SK-N-SH (cell line): Measurements from ENCODE around the gene KIAA0513. TPM values are rescaled to one million over a fixed set of nuclear protein-coding genes. Genes with fewer than 3 reads are reported as not detected.

Experiments
- CTCF ChIA-PET: fragments of 300-600, 350-600 bp; formaldehyde crosslinking; extraction: SDS; loops from one replicate; lab custom pipeline; 2021; lab: Yijun Ruan, JAX
- POLR2A ChIA-PET: fragments of 350-600 bp; sonication (Branson Sonifier 250); formaldehyde crosslinking; extraction: SDS; loops from one replicate; lab custom pipeline; 2020; ENCODE audit warnings: antibody characterized with exemption, inconsistent platforms; lab: Yijun Ruan, JAX
- DNase-seq: peaks from one replicate; pipeline ENCODE4 v3.0.0; 2012
- H2AFZ ChIP-seq: fragments of 200-600 bp; sonication (generic); 2 replicates; pipeline ENCODE4 v1.8.1; 2016; ENCODE audit warnings: antibody characterized with exemption, mild to moderate bottlenecking, low read depth
- H3F3A ChIP-seq: fragments of 200-600 bp; sonication (generic); replicated peaks from 2 replicates; pipeline ENCODE3; 2016; ENCODE audit warnings: antibody characterized with exemption, mild to moderate bottlenecking; ENCODE audit not compliant: insufficient read depth
- H3K27ac ChIP-seq, 2 experiments: fragments of 200-500 bp in 1 of 2; fragments of 200-600 bp in 1 of 2; sonication (Bioruptor generic) in 1 of 2; sonication (generic), shearing (Covaris generic) in 1 of 2; 2 replicates each; pipeline versions ENCODE4 v1.5.1 to v1.6.1; 2014 to 2016; ENCODE audit warnings: low read depth in 2 of 2, inconsistent platforms in 1 of 2, low read length in 1 of 2, mild to moderate bottlenecking in 1 of 2, mixed read lengths in 1 of 2
- H3K27me3 ChIP-seq: fragments of 200-600 bp; sonication (generic), shearing (Covaris generic); 2 replicates; pipeline ENCODE4 v1.6.1; 2016; ENCODE audit warnings: mixed run types; ENCODE audit not compliant: insufficient read depth
- H3K36me3 ChIP-seq, 2 experiments: fragments of 200-500 bp in 1 of 2; fragments of 200-600 bp in 1 of 2; sonication (Bioruptor generic) in 1 of 2; sonication (generic) in 1 of 2; replicated peaks in 1 of 2; 2 replicates each; pipeline versions ENCODE3 to v1.5.1; 2014 to 2016; ENCODE audit warnings: low read length in 1 of 2, mild to moderate bottlenecking in 1 of 2; ENCODE audit not compliant: insufficient read depth in 2 of 2, control insufficient read depth in 1 of 2
- H3K4me1 ChIP-seq, 2 experiments: fragments of 200-500 bp in 1 of 2; fragments of 200-600 bp in 1 of 2; sonication (Bioruptor generic) in 1 of 2; sonication (generic), shearing (Covaris generic) in 1 of 2; 2 replicates each; pipeline versions ENCODE4 v1.5.1 to v1.6.1; 2014 to 2016; ENCODE audit warnings: low read depth in 1 of 2, low read length in 1 of 2, mixed run types in 1 of 2; ENCODE audit not compliant: insufficient read depth in 2 of 2, control insufficient read depth in 1 of 2
- H3K4me2 ChIP-seq: fragments of 200-600 bp; sonication (generic), shearing (Covaris generic); 2 replicates; pipeline ENCODE4 v1.6.1; 2017; ENCODE audit warnings: mixed run types
- H3K4me3 ChIP-seq, 2 experiments: fragments of 200-500 bp in 1 of 2; fragments of 200-600 bp in 1 of 2; sonication (Bioruptor generic) in 1 of 2; sonication (generic), shearing (Covaris generic) in 1 of 2; 2 replicates each; pipeline versions ENCODE4 v1.5.1 to v1.8.1; 2014 to 2016; ENCODE audit warnings: low read depth in 2 of 2, inconsistent platforms in 1 of 2, low read length in 1 of 2, mild to moderate bottlenecking in 1 of 2, mixed read lengths in 1 of 2, moderate library complexity in 1 of 2
- H3K79me2 ChIP-seq: fragments of 200-600 bp; sonication (generic); 2 replicates; pipeline ENCODE4 v1.8.1; 2017; ENCODE audit warnings: mild to moderate bottlenecking; ENCODE audit not compliant: insufficient read depth
- H3K9ac ChIP-seq: fragments of 200-600 bp; sonication (generic); 2 replicates; pipeline ENCODE4 v1.6.1; 2017; ENCODE audit warnings: mixed run types
- H3K9me2 ChIP-seq: fragments of 200-600 bp; sonication (generic); 2 replicates; pipeline ENCODE4 v1.6.1; 2017; ENCODE audit warnings: mixed run types
- H3K9me3 ChIP-seq: fragments of 200-600 bp; sonication (generic); 2 replicates; pipeline ENCODE4 v1.6.1; 2017; ENCODE audit warnings: mixed run types, mild to moderate bottlenecking, moderate library complexity
- H4K20me1 ChIP-seq: fragments of 200-600 bp; sonication (generic); 2 replicates; pipeline ENCODE4 v1.6.1; 2017; ENCODE audit warnings: mild to moderate bottlenecking, mixed run types; ENCODE audit not compliant: insufficient read depth
- ELF1 ChIP-seq: IDR thresholded peaks from 2 replicates; pipeline ENCODE4 v1.4.0; 2012
- EP300 ChIP-seq, 2 experiments: IDR thresholded peaks; 2 replicates each; pipeline versions ENCODE4 v1.4.0 to v1.6.1; 2012; ENCODE audit warnings: borderline replicate concordance in 1 of 2, low read depth in 1 of 2, low read length in 1 of 2
- EZH2phosphoT487 ChIP-seq: fragments of 200-600 bp; sonication (generic); IDR thresholded peaks from 2 replicates; pipeline ENCODE4 v1.6.1; 2017; ENCODE audit warnings: low read depth, mixed run types, mild to moderate bottlenecking, antibody characterized with exemption, moderate library complexity, borderline replicate concordance
- GATA2 ChIP-seq: sonication (generic); formaldehyde crosslinking; IDR thresholded peaks from 2 replicates; pipeline ENCODE4 v1.5.0; 2020; ENCODE audit warnings: mild to moderate bottlenecking, missing genetic modification reagents
- JUND ChIP-seq: IDR thresholded peaks from 2 replicates; pipeline ENCODE4 v1.4.0; 2012
- MAX ChIP-seq: IDR thresholded peaks from 2 replicates; pipeline ENCODE4 v1.4.0; 2012; ENCODE audit warnings: low read depth
- MEF2A ChIP-seq: IDR thresholded peaks from 2 replicates; pipeline ENCODE4 v1.4.0; 2012; ENCODE audit warnings: low read depth, borderline replicate concordance
- NFIC ChIP-seq: IDR thresholded peaks from 2 replicates; pipeline ENCODE4 v1.4.0; 2012; ENCODE audit warnings: borderline replicate concordance
- NRF1 ChIP-seq: IDR thresholded peaks from 2 replicates; pipeline ENCODE4 v1.6.1; 2012; ENCODE audit warnings: low read depth, mild to moderate bottlenecking, low read length
- POLR2AphosphoS5 ChIP-seq: IDR thresholded peaks from 2 replicates; pipeline ENCODE4 v1.6.1; 2012; ENCODE audit warnings: low read depth, low read length
- RAD21 ChIP-seq: IDR thresholded peaks from 2 replicates; pipeline ENCODE4 v1.6.1; 2012; ENCODE audit warnings: mild to moderate bottlenecking, low read length
- RFX5 ChIP-seq: IDR thresholded peaks from 2 replicates; pipeline ENCODE4 v1.6.1; 2012; ENCODE audit warnings: mild to moderate bottlenecking, improper control_type of control experiment, low read length
- RXRA ChIP-seq: IDR thresholded peaks from 2 replicates; pipeline ENCODE4 v1.4.0; 2012; ENCODE audit warnings: low read depth, mild to moderate bottlenecking, borderline replicate concordance
- SIN3A ChIP-seq: IDR thresholded peaks from 2 replicates; pipeline ENCODE4 v1.6.1; 2012; ENCODE audit warnings: low read depth, mild to moderate bottlenecking, low read length, moderate library complexity, borderline replicate concordance
- SMC3 ChIP-seq: IDR thresholded peaks from 2 replicates; pipeline ENCODE4 v1.6.1; 2012; ENCODE audit warnings: low read depth, low read length, improper control_type of control experiment
- TEAD4 ChIP-seq: IDR thresholded peaks from 2 replicates; pipeline ENCODE4 v1.4.0; 2012; ENCODE audit warnings: mild to moderate bottlenecking, borderline replicate concordance; ENCODE audit not compliant: insufficient read depth
- YY1 ChIP-seq: IDR thresholded peaks from 2 replicates; pipeline ENCODE4 v1.4.0; 2012; ENCODE audit warnings: low read depth, mild to moderate bottlenecking
- WGBS: methylation state at CpG from one replicate; pipeline ENCODE4 v1.1.6; 2017; ENCODE audit warnings: low lambda C conversion rate; 5-methylcytosine and 5-hydroxymethylcytosine counted together
- polyA plus RNA-seq, 3 experiments: library from polyadenylated mRNA; depleted of rRNA; stranded (reverse); fragments of >200 nt; gene quantifications; 2 replicates each; pipeline ENCODE4 v1.2.3, GENCODE V29; 2012
- TF ChIP-seq, protein P1 (sequence below): fragments of 150-350 bp; IDR thresholded peaks from 2 replicates; pipeline ENCODE4 v1.6.1; 2017; ENCODE audit warnings: antibody characterized with exemption, low read length, low read depth, borderline replicate concordance
- TF ChIP-seq, protein P2 (sequence below): fragments of 200-600 bp; sonication (generic); IDR thresholded peaks from 2 replicates; pipeline ENCODE4 v1.6.1; 2017; ENCODE audit warnings: antibody characterized with exemption, mild to moderate bottlenecking, moderate library complexity

The KIAA0513 gene
- polyA plus RNA-seq, 1 of the 3 experiments (the other 2 are of a cell fraction): 6.5 TPM

DNA sequence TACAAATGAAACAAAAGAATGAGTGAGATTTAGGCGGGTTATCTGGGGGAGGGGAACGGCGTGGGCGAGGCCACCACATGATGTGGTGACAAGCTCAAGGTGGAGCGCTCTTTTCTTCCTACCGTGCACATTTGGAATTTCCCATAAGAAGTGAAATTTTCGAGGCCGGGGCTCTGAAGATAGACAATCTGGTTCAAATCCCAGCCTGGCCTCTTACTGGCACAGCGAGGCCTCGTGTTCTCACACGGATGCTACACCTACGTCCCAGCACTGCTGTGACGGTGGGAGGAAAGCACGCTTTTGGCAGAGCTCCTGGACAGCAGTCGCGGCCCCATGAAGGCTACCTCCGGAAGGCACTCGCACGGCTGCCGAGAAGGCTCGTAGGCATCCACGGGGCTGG, 41.5 kb upstream of the KIAA0513 start:
- H3K4me2 ChIP-seq: 0 out of 2 replicates have a peak overlapping the region, but pooled peaks have one; percentile 21
- H3K4me1 ChIP-seq: peaks cover 4 to 16% of the 10 kb centered on the region in 2 experiments; a peak in 3 of 4 replicates
- CTCF ChIA-PET: interaction anchor here (1.0 kb wide), 1 partner anchor 475 kb away, joined by 3 read pairs; no protein-coding TSS in a partner anchor
- peaks cover 74% of the 10 kb centered on the region for H3K79me2 ChIP-seq
- peaks cover 15% of the 10 kb centered on the region for H3F3A ChIP-seq
- H4K20me1 ChIP-seq: no peaks in the 10 kb centered on the region
- 95% methylated on average over 21 of the region's 22 CpGs for WGBS
- no peaks in the 10 kb centered on the region for H3K9me3 ChIP-seq
- H2AFZ ChIP-seq: no peak overlapping the region
- TF ChIP-seq, protein P1, sequence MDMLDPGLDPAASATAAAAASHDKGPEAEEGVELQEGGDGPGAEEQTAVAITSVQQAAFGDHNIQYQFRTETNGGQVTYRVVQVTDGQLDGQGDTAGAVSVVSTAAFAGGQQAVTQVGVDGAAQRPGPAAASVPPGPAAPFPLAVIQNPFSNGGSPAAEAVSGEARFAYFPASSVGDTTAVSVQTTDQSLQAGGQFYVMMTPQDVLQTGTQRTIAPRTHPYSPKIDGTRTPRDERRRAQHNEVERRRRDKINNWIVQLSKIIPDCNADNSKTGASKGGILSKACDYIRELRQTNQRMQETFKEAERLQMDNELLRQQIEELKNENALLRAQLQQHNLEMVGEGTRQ: no peak
- TF ChIP-seq JUND (no peak), EP300 (IDR thresholded peaks at IDR 0.05; ENCODE audit: borderline replicate concordance in 1 of 2, low read depth in 1 of 2, low read length in 1 of 2) (no peak), NRF1 (no peak), SMC3 (no peak), POLR2AphosphoS5 (no peak), GATA2 (CRISPR knock-in tag) (no peak), RAD21 (no peak), ELF1 (no peak), NFIC (no peak), RXRA (no peak)
- TF ChIP-seq, protein P2, sequence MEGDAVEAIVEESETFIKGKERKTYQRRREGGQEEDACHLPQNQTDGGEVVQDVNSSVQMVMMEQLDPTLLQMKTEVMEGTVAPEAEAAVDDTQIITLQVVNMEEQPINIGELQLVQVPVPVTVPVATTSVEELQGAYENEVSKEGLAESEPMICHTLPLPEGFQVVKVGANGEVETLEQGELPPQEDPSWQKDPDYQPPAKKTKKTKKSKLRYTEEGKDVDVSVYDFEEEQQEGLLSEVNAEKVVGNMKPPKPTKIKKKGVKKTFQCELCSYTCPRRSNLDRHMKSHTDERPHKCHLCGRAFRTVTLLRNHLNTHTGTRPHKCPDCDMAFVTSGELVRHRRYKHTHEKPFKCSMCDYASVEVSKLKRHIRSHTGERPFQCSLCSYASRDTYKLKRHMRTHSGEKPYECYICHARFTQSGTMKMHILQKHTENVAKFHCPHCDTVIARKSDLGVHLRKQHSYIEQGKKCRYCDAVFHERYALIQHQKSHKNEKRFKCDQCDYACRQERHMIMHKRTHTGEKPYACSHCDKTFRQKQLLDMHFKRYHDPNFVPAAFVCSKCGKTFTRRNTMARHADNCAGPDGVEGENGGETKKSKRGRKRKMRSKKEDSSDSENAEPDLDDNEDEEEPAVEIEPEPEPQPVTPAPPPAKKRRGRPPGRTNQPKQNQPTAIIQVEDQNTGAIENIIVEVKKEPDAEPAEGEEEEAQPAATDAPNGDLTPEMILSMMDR: no peak
- TF ChIP-seq, all 33 proteins: peak for 0
- Histone ChIP-seq H3K9ac (no peak overlapping the region), H3K36me3 (peaks cover 34 to 36% of the 10 kb centered on the region in 2 experiments), H3K27me3 (no peaks in the 10 kb centered on the region), H3K4me3 (no peak overlapping the region), H3K27ac (peak overlapping the region; percentile 67 to 96), H3K9me2 (no peaks in the 10 kb centered on the region)
- POLR2A ChIA-PET: no interaction called here
- DNase-seq: no peak

DNA sequence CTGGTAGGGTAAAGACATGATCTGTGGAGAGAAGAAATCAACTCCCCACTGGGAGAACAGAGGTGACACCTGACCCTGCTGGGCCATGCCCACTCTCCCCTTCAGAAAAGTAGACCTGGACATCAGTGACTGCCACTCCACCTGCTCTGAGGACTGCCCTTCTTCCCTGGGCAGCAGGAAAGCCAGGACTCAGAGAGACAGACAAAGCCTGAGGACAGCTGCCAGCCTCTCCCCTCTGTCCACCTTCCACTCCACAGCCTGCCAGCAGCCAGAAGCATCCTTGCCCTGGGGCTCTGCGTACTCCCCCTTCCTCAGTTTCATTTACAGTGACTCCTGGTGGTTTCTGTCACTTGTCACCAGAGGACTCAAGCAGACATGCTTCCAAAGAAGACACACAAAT, 40.7 kb upstream of the KIAA0513 start:
- peaks cover 4 to 16% of the 10 kb centered on the region in 2 experiments; a peak in 3 of 4 replicates for H3K4me1 ChIP-seq
- H3K9ac ChIP-seq: no peak overlapping the region
- H3K27me3 ChIP-seq: no peaks in the 10 kb centered on the region
- DNase-seq: no peak
- 100% methylated on average over 1 of the region's 1 CpG for WGBS
- no peak overlapping the region for H2AFZ ChIP-seq
- H4K20me1 ChIP-seq: no peaks in the 10 kb centered on the region
- no peak overlapping the region for H3K4me2 ChIP-seq
- no peaks in the 10 kb centered on the region for H3K9me3 ChIP-seq
- H3K27ac ChIP-seq: no peak overlapping the region; a peak in 1 of 4 replicates
- no peak overlapping the region for H3K4me3 ChIP-seq
- ChIA-PET CTCF (no interaction called here), POLR2A (no interaction called here)
- H3F3A ChIP-seq: peaks cover 15% of the 10 kb centered on the region
- no peaks in the 10 kb centered on the region for H3K9me2 ChIP-seq
- H3K36me3 ChIP-seq: peaks cover 28 to 34% of the 10 kb centered on the region in 2 experiments
- peaks cover 76% of the 10 kb centered on the region for H3K79me2 ChIP-seq
- TF ChIP-seq, protein P2: no peak
- no peak for TF ChIP-seq SIN3A
- TF ChIP-seq MEF2A: no peak
- no peak for TF ChIP-seq RAD21
- no peak for TF ChIP-seq RXRA
- TF ChIP-seq MAX: no peak
- TF ChIP-seq, protein P1: no peak
- no peak for TF ChIP-seq YY1
- no peak for TF ChIP-seq RFX5
- no peak for TF ChIP-seq EP300 (IDR thresholded peaks at IDR 0.05; ENCODE audit: borderline replicate concordance in 1 of 2, low read depth in 1 of 2, low read length in 1 of 2)
- TF ChIP-seq GATA2 (CRISPR knock-in tag): no peak
- no peak for TF ChIP-seq TEAD4
- TF ChIP-seq EZH2phosphoT487: no peak
